GM18867 (cell line): ENCODE results near the gene PDE6G.

Experiments used
- ATAC-seq: cut with Tn5 transposase; IDR thresholded peaks from one replicate; pipeline ENCODE4 v1.9.1; 2021; ENCODE audit warnings: mild to moderate bottlenecking, moderate library complexity; ENCODE audit not compliant: unreplicated experiment

The PDE6G gene

GRCh38 chr17:81664051-81664470 lies 7.7 kb upstream of the PDE6G start:
- ATAC-seq: no peak

DNA sequence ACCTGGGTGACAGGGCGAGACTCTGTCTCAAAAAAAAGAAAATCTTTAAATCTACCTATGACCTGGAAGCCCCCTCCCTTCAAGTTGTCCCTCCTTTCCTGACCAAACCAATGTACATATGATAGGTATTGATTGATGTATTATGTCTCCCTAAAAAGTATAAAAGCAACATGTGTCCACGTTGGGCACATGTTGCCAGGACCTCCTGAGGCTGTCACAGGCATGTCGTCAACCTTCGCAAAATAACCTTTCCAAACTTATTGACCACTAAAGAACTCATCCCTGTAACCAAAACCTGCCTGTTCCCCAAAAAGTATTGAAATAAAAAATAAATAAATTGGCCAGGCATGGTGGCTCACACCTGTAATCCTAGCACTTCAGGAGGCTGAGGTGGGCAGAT lies 5.7 kb upstream of the PDE6G start:
- no peak for ATAC-seq

- ATAC-seq: no peak
Measured at GRCh38 chr17:81660441-81660840, 4.1 kb upstream of the PDE6G start.

DNA sequence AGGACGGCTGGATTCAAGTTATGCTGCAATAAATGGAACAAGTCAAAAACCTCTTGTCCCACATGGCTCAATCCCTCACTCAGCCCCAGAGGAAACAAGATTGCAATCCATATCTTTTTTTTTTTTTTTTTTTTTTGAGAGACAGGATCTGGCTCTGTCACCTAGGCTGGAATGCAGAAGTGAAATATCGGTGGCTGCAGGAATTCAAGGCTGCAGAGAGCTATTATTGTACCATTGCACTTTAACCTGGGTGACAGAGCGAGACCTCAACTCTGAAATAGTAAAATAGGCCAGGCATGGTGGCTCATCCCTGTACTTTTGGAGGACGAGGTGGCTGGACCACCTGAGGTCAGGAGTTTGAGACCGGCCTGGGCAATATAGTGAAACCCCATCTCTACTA lies 2.7 kb upstream of the PDE6G start:
- no peak for ATAC-seq

- no peak for ATAC-seq
Measured at GRCh38 chr17:81656835-81657234, 493 bp upstream of the PDE6G start.

- no peak for ATAC-seq
Measured at GRCh38 chr17:81655378-81656117, 794 bp downstream of the PDE6G start.

DNA sequence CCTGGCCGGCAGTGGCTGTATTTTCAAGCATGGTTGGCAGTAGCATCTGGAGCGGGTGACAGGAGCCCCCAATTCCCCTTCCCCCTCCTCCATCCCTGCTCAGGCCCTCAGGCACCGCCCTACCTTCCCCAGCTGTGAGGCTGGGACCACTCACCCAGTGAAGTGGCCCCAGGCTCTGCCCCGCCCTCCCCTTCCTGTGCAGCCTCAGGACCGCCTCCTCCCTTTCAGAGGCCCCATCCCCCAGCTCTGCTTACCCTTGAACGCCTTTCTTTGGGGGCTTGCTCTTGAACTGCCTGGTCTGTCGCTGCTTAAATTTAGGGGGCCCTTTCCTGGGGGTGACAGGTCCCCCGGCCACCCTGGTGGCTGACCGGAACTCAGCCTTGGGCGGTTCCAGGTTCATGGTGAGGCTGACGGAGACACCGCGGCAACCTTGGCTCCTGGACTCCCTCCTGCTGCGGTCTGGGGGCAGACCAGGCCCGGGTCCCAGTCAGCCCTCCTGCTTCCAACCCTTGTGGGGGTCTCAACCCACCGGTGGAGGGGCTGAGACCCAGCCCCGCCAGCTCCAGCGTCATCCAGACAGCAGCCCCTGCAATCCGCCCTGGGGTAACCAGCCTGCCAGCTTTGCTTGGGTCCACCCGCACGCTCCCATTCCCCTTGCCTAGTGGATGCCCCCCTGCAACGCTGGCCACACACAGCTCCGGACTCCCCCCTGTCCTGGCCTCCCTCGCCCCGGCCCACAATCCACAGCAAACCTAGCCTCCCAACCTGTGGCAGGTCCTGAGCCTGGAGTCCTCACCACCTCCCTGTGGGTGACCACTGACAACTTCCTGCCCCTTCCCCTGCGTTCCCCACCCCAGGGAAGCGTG lies 3.2 kb downstream of the PDE6G start:
- ATAC-seq: no peak

GRCh38 chr17:81651692-81652091 lies 4.7 kb downstream of the PDE6G start:
- no peak for ATAC-seq

DNA sequence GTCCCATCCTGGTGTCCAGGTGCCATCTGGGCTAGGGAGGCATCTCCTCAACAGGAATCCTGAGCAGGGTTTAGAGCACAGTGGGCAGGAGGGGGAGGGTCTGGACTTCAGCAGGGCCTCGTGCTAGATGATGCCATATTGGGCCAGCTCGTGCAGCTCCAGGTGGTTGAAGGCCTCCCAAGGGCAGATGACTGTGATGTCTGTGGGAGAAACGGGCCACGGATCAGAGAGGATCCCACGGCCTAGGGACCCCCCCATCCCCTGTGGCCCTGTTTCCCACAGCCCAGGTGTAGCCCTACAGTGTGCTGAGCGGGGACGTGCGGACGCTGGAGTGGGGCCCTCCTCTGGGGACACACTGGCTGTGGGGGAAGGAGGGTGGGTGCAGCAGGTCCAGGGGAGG lies 5.4 kb downstream of the PDE6G start:
- ATAC-seq: no peak

DNA sequence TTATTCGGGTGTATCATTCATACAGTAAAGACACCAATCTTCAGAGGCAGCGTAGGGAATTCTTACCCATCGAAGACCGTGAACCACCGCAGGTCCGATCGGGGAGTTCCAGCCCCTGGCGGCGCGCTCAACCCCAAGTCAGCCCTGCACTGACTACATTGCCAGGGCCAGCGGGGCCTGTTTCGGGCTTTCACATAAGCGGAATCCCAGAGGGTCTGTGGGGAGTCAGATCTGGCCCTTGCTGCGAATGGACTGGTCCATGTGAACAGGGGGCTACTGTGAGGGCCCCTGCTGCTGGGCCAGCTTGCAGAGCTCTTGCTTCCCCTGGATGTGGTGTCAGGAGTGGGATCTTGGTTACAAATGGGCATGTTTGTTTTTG lies 7.6 kb downstream of the PDE6G start:
- ATAC-seq: no peak

DNA sequence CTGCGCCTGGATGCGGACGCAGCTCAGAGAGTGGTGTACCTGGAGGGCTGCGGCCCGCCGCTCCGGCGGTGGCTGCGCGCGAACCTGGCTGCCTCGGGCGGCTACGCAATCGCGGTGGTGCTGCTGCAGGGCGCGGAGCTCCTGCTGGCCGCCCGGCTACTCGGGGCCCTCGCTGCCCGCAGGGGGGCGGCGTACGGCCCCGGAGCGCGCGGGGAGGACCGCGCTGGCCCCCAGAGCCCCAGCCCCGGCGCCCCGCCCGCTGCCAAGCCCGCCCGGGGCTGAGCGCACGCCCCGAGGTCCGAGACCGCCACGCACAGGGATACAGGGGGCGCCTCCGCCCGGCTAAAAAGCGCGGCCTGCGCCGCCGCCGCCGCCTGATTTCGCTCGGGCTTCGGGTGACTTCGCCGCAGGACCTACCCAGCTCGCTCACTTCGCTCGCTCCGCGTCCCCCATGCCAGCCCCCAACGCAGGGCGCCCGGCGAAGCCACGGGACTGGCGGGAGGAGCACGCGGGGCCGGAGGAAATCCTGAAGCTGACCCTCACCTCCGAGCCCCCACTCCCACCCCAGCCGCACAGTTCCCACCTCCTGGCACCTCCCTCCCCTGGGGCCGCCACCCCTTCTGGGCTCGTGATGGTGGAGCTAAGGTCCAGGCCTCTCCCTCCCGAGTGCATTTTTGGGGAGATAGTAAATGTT lies 8.2 kb downstream of the PDE6G start:
- ATAC-seq: no peak

DNA sequence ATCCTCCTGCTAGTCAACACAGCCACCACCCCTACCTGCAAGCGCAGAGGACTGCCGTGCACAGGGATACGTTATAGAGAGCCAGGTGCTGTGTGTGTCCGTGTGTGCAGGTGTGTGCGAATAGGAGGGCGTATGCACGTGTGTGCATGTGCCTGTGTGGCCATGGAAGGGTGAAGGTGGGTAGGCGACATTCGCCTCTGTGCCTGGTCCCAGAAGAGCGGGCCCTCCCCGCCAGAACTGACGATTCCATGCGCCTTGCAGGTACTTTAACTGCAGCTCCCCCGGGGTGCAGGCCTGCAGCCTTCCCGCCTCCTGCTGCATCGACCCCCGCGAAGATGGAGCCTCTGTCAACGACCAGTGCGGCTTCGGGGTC lies 8.7 kb downstream of the PDE6G start:
- ATAC-seq: no peak

GRCh38 chr17:81646869-81647600 lies 9.3 kb downstream of the PDE6G start:
- ATAC-seq: no peak

GRCh38 chr17:81644976-81645952 lies 11.1 kb downstream of the PDE6G start:
- no peak for ATAC-seq

- no peak for ATAC-seq
Measured at GRCh38 chr17:81644496-81644895, 11.8 kb downstream of the PDE6G start.

DNA sequence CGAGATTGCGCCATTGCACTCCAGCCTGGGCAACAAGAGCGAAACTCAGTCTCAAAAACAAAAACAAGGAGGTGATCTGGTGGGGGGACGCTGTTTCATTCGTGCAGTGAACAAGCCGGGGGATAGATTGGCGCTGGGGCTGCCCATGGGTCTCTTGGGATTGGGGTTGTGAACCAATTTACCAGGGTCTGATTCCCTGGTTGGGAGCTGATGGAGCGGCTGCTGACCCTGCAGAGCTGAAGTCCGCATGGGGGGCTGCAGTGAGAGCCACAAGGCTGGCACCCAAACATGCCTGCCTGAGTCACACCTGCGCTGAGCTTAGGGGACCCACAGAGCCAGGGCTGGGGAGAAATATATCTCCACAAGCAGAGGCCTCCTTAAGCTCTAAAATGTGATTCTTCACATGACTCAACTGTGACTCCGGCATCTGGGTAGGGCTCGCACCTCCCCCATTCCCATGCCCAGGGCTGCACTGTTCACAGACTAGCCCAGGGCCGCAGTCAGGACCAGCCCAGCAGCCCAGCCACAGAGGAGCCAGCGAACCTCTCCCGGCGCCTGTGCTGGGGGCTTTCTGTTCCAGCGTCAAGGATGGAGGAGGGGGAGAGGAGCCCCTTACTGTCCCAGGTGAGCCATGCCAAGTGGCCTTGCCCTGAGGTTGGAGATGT lies 14.4 kb downstream of the PDE6G start:
- ATAC-seq: no peak

GRCh38 chr17:81640011-81640410 lies 16.3 kb downstream of the PDE6G start:
- no peak for ATAC-seq

DNA sequence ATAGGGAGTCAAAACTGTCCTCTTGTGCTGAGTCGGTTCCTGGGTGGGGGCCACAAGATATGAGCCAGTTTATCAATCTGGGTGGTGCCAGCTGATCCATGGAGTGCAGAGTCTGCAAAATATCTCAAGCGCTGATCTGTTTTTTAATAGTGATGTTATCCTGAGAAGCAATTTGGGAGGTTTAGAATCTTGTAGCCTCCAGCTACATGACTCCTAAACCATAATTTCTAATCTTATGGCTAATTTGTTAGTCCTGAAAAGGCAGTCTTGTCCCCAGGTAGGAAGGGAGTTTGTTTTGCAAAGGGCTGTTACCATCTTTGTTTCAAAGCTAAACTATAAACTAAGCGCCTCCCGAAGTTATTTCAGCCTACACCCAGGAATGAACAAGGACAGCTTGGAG lies 17.7 kb downstream of the PDE6G start:
- ATAC-seq: no peak

GRCh38 chr17:81636505-81637288 lies 19.6 kb downstream of the PDE6G start, which contains the start of the genes NPLOC4 and TSPAN10:
NPLOC4 (minus strand) TSS chr17:81637112; CDS start chr17:81636930, 182 bp downstream.
TSPAN10 (plus strand) TSS chr17:81637196; CDS start chr17:81642413, 5,217 bp downstream.
- ATAC-seq: peak; percentile 89
